Breast epithelium (tissue), 3 donors: ENCODE measurements around the gene KCNH4.

Experiments used
- CTCF ChIP-seq, 3 donors: fragments of 450-650 bp; IDR thresholded peaks; one replicate each; pipeline ENCODE4 v1.5.1; 2016 to 2017; ENCODE audit warnings: antibody characterized with exemption in 3 of 3, mild to moderate bottlenecking in 3 of 3, moderate library complexity in 3 of 3
- POLR2A ChIP-seq: fragments of 450-650 bp; IDR thresholded peaks from one replicate; pipeline ENCODE4 v1.6.1; 2016; ENCODE audit warnings: antibody characterized with exemption, mild to moderate bottlenecking, moderate library complexity
- POLR2AphosphoS5 ChIP-seq, 3 donors: sonication (generic); formaldehyde crosslinking; IDR thresholded peaks; one replicate each; pipeline ENCODE4 v1.6.1; 2017; ENCODE audit warnings: antibody characterized with exemption in 3 of 3

- TF ChIP-seq CTCF (IDR thresholded peaks at IDR 0.05) = no peak
- TF ChIP-seq POLR2A = no peak
- no peak for TF ChIP-seq POLR2AphosphoS5 (IDR thresholded peaks at IDR 0.05)
Measured at GRCh38 chr17:42119301-42119700, 61.6 kb downstream of the KCNH4 start.
